Ammon's horn (tissue), 1 donor: Measurements from ENCODE around the gene IGSF21.

ENCODE experiments used
- DNase-seq: peaks from one replicate; pipeline ENCODE4 v3.0.0-alpha.2; 2016; ENCODE audit warnings: low spot score

The IGSF21 gene

DNA sequence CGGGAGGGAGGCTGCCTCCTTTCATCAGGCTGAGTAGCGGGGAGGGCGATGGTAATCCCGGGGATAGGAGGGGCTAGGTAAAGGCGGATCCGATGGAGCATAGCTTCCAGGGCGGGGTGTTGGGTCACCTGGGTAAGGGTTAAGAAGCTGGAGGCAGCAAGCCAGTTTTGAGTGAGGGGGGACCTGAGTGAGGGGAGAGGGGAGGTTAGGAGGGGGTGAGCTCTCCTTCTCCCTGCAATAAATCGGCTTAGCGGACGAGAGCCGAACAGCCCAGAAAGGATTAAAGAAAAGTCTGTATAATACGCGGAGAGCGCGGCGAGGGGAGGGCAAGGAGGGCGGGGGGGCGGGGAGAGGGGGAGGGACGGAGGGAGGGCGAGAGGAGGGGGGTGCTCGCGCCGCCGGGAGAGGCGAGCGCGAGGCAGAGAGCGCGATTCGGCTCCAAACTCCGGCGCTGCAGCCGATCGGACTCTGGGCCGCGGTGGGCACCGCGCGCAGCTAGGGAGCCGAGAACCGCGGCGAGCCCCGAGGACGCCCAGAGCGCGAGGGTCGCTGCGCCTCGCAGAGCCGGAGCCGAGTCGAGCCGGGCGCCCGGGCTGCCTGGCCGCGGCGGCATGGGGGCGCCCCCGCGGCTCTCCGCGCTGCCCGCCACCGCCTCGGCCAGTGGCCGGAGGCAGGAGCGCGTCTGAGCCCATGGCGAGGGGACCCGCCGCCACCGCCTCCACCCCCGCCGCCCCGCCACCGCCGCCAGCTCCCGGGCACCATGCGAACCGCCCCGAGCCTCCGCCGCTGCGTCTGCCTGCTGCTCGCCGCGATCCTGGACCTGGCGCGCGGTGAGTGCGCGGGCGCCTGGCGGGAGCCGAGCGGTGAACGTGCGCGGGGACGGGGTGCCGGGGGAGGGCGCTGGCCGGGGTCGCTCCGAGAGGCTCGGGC, at the start of gene IGSF21:
TSS of gene IGSF21 (plus strand) at position 430 of the 930 bp plus-strand sequence. CDS start at position 761, 331 bp downstream.
- no peak for DNase-seq

- DNase-seq = no peak
These were observed 49.2 kb upstream of the IGSF21 start for GRCh38 chr1:18058206-18058921.

- no peak for DNase-seq
These were observed 48.5 kb upstream of the IGSF21 start for GRCh38 chr1:18058981-18059605.

DNA sequence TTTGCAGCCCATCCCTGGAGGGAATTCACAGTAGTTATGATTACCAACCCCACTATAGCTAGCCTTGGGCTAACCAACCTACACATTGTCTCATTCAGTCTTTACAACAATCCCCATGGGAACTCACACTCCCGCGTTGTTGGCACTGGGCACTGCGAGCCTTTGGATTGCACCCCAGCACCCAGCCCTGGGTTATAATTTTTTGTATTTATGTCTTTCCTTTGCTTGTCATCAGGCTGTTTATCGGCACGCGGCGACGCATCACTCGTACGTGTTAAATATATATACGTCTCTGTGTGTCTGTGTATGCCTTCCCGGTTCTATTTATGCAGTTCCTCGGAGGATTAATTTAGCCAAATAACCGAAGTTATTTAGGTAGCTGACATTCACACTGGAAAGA, 47.2 kb upstream of the IGSF21 start:
- no peak for DNase-seq

- DNase-seq = no peak
These were observed 45.4 kb upstream of the IGSF21 start for GRCh38 chr1:18062185-18062584.

GRCh38 chr1:18064534-18064933, 43.1 kb upstream of the IGSF21 start:
- DNase-seq = no peak

DNA sequence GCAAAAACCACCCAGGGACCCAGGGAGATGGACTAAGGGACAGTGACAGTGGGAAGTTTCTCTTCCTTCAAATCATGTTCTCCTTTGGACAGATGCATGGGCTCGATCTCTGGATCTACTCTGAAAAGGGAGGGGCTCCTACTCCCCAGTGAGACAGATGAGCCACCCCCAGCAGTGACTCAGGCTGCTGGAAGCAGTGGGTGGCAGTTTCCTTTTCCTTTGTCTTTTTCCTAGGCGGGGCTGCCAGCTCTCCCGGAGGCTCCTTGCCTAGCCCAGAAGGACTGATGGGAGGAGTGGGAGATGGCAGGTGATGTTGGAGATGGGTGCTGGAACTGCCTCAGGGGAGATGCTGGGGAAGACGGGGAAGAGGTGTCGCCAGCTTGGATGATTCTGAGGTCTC, 41.0 kb upstream of the IGSF21 start:
- DNase-seq = no peak

DNA sequence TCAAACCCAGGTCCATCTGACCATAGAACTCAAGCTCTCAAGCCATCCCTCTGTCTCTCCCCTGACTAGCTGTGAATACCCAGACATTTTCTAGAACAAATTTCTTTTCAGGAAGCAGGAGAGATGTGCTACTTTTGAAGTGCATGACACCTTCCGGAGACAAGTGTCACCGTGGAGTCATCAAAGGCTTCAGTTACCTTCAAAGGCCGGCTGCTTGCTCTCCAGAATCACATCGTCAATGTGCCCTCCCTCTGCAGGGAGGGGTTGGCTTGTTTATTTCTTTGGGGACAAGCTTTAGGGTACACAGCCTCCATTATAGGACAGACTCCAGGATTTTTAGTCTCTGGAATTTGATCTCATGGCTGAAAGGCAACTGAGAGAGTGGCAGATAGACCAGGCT, 37.7 kb upstream of the IGSF21 start:
- DNase-seq = no peak

DNA sequence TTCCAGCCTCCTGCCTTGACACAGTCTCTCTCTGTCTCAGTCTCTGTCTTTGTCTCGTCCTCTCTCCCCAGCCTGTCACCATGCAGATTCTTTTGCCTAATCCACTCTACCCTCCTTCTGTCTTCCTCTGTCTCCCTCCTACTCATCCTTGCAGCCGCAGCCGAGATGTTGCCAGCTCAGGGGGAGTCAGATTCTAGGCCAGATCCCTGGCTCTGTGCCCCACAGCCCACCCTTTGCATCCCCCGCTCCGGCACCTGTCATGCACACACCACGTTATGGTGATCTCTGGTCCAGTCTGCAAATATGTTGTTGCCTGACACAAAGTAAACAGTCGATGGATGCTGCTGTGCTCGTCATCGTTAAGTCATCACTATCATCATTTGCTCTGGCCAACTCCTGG, 35.5 kb upstream of the IGSF21 start:
- peak; percentile 39 for DNase-seq

DNA sequence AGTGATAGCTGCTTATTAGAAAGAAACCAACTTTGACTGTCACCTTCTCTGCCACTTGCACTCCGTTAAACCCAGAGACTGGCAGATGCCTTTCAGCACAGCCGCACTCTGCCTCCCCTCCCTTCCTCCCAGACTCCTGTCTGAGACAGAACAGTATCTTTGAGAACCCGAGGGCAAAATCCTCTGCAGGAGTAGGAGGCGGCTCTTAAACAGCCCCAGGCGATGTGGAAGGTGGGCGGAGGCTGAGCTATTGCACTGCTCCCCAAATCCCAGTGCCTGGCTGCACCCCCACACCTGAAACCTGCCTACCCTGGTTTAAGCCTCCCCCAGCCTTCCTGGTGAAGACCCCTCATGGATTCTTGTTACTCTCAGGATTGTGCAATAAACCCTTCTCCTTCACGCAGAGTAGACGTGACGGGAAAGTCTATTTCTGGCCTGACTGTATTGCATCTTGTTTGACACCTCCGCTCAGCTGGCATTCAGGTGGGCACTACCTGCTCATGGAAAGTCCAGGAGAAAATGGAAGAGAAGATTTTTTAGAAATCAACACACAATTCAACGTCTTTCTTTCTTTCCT, 34.4 kb upstream of the IGSF21 start:
- no peak for DNase-seq

- DNase-seq = no peak
These were observed 29.9 kb upstream of the IGSF21 start for GRCh38 chr1:18077657-18078215.

DNA sequence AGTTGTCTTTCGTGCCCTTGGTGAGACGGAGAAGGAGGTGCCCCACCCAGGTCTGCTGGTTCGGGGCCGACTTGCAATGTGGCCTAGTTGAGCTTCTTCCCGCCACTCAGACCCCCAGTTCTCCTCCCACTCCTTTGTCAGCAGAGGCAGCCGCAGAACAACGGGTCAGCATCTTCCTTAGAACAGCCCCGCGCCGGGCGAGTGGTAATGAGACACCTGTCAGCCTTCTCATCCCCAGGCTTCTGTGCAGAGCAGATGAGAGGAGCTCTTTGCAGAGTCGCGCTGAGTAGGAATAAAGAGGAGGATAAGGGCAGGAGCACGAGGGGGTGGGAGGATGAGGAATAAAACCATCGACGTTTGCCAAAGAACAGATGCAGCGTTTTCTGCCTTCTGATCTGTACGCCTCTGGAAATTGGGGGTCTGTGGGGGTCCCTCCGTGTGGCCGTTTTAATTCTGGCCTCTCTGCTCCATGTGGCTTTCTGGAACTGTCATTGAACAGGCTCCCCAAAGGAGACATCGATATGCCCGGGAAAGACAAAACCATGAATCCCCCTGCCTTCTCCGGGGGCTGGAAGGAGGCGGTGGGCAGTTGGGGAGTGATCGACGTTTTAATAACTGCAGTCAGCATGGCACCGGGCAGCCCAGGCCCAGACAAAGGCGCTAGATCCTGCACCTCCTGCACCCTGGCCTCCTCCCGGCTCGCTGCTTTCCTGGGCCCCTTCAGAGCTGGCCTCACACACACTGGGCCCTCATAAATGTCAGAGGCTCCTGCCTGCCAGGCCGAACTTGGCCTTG, 27.5 kb upstream of the IGSF21 start:
- no peak for DNase-seq

DNA sequence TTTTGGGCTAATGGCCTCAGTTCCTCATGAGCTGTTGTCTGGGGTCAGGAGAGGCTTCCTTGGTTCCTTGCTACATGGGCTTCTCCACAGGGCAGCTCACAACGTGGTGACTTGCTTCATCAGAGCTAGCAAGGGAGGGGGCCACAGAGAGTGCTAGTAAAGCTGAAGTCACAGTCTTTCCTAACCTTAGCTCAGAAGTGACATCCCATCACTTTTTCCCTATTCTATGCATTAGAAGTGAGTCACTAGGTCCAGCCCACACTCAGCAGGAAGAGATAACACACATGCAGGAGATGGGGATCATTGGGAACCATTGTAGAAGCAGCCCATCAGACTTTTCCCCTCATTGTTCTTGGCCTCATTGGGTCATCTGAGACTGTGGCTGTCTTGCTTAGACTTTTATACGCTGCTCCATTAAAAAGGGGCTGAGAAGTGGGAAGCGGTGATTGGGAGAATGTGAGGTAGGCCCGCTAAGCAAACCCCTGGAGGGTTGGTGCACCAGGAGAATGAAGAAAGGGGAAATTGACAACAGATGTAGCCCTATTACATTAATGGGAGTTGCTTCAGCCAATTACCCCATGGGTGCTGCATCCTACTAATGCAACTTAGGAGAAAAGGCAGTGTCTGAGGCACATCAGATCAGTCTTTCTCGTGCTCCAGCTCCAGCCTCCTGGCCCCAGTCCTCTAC, 22.1 kb upstream of the IGSF21 start:
- DNase-seq = no peak

- no peak for DNase-seq
These were observed 19.5 kb upstream of the IGSF21 start for GRCh38 chr1:18088077-18088594.

- no peak for DNase-seq
These were observed 18.1 kb upstream of the IGSF21 start for GRCh38 chr1:18089488-18089887.

- DNase-seq = no peak
These were observed 17.0 kb upstream of the IGSF21 start for GRCh38 chr1:18090636-18091035.

GRCh38 chr1:18091660-18092446, 15.7 kb upstream of the IGSF21 start:
- no peak for DNase-seq

GRCh38 chr1:18093193-18093592, 14.4 kb upstream of the IGSF21 start:
- no peak for DNase-seq

- DNase-seq = no peak
These were observed 14.0 kb upstream of the IGSF21 start for GRCh38 chr1:18093646-18094045.

DNA sequence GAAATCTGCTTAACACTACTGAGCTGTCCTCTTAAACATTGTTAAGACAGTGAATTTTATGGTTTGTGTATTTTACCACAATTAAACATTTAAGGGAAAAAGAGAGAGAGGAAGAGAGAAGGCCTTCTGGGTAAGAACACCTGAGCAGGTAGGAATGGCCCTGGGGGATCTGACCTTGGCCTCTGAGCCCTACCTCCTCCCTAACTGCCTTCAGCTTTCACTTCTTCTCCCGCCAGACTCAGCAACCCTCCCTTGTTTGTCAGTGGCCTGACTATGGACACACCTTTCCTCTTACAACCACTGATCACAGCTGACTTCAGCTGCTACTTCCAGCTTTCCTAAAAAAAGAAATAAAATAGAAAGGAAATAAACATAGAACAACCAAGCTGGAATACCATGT, 13.5 kb upstream of the IGSF21 start:
- DNase-seq = no peak
